OCI-LY1 (cell line): ENCODE data around the gene EXOSC1.
A peak's percentile ranks its signal among the peaks of the same experiment; 100 is the strongest.

Source experiments
- H2AFZ ChIP-seq: fragments of 200-600 bp; sonication (generic), shearing (Covaris generic); 2 replicates; pipeline ENCODE4 v1.6.0; 2014; ENCODE audit warnings: antibody characterized with exemption, mild to moderate bottlenecking, low read length
- H3F3A ChIP-seq: fragments of 200-600 bp; sonication (generic), shearing (Covaris generic); 2 replicates; pipeline ENCODE4 v1.6.0; 2014; ENCODE audit warnings: mild to moderate bottlenecking, antibody characterized with exemption, low read length, moderate library complexity; ENCODE audit not compliant: insufficient read depth
- H3K27ac ChIP-seq: fragments of 200-600 bp; sonication (generic); 2 replicates; pipeline ENCODE4 v1.5.1; 2014; ENCODE audit warnings: low read length, mixed run types, mild to moderate bottlenecking, low read depth; ENCODE audit not compliant: poor library complexity, severe bottlenecking
- H3K27me3 ChIP-seq: fragments of 200-600 bp; sonication (generic); 2 replicates; pipeline ENCODE4 v1.6.0; 2014; ENCODE audit warnings: antibody characterized with exemption, mild to moderate bottlenecking, low read length, moderate library complexity; ENCODE audit not compliant: insufficient read depth
- H3K36me3 ChIP-seq: fragments of 200-600 bp; sonication (generic); 2 replicates; pipeline ENCODE4 v1.6.1; 2014; ENCODE audit warnings: mild to moderate bottlenecking, antibody characterized with exemption, low read length, moderate library complexity, mixed read lengths; ENCODE audit not compliant: insufficient read depth
- H3K4me1 ChIP-seq: fragments of 200-600 bp; sonication (generic); 2 replicates; pipeline ENCODE4 v1.5.1; 2014; ENCODE audit warnings: mild to moderate bottlenecking, low read length, moderate library complexity; ENCODE audit not compliant: insufficient read depth, severe bottlenecking
- H3K4me2 ChIP-seq: fragments of 200-600 bp; sonication (generic), shearing (Covaris generic); 2 replicates; pipeline ENCODE4 v1.6.1; 2014; ENCODE audit warnings: low read length
- H3K4me3 ChIP-seq: fragments of 200-600 bp; sonication (generic); 2 replicates; pipeline ENCODE4 v1.5.1; 2014; ENCODE audit warnings: low read length, low read depth, mild to moderate bottlenecking, mixed read lengths; ENCODE audit not compliant: poor library complexity, severe bottlenecking
- H3K79me2 ChIP-seq: fragments of 200-600 bp; shearing (Covaris generic); 2 replicates; pipeline ENCODE4 v1.6.1; 2016; ENCODE audit warnings: mixed run types, low read length, mixed read lengths; ENCODE audit not compliant: insufficient read depth
- H3K9ac ChIP-seq: fragments of 200-600 bp; sonication (generic), shearing (Covaris generic); 2 replicates; pipeline ENCODE4 v1.6.1; 2014; ENCODE audit warnings: mild to moderate bottlenecking, low read length, mixed read lengths
- H3K9me2 ChIP-seq: fragments of 200-600 bp; sonication (generic), shearing (Covaris generic); 2 replicates; pipeline ENCODE4 v1.6.1; 2014; ENCODE audit warnings: low read depth, mild to moderate bottlenecking, low read length, mixed read lengths
- H3K9me3 ChIP-seq: fragments of 200-600 bp; shearing (Covaris generic); 2 replicates; pipeline ENCODE4 v1.6.1; 2014; ENCODE audit warnings: low read length, mixed read lengths
- H4K20me1 ChIP-seq: fragments of 200-600 bp; sonication (generic), shearing (Covaris generic); 2 replicates; pipeline ENCODE4 v1.6.0; 2016; ENCODE audit warnings: mild to moderate bottlenecking, low read length; ENCODE audit not compliant: insufficient read depth
- EZH2 ChIP-seq: fragments of 200-600 bp; sonication (generic), shearing (Covaris generic); IDR thresholded peaks from 2 replicates; pipeline ENCODE4 v1.8.0; 2017; ENCODE audit warnings: borderline replicate concordance, mixed run types, mild to moderate bottlenecking, antibody characterized with exemption, low read length, moderate library complexity, mixed read lengths
- TF ChIP-seq, protein P1 (sequence below): fragments of 200-600 bp; sonication (generic), shearing (Covaris generic); IDR thresholded peaks from 2 replicates; pipeline ENCODE4 v1.5.1; 2017; ENCODE audit warnings: mild to moderate bottlenecking, antibody characterized with exemption, low read length, moderate library complexity, mixed read lengths

EXOSC1 gene

DNA sequence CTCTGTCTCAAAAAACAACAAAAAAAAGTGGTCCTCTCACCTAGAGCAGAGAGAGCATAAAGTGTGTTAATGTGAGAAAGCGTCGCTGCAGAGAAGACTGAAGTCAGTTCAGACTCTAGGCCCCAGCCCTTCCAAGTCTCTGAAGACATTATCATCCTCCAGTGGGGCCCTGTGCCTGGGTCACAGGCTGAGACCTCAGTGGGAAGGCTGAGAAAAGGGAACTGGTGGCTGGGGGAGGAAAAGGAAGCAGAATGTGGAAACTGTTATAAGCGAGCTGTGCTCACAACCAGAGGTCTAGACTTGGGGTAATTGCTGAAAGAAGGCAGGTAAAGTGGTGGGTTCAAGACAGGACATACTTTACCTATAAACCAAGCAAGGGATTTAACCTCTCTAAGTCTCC, 39.7 kb downstream of the EXOSC1 start:
- H3K27me3 ChIP-seq = no peaks in the 10 kb centered on the region
- no peaks in the 10 kb centered on the region for H3K9me3 ChIP-seq
- H2AFZ ChIP-seq = no peak overlapping the region
- no peaks in the 10 kb centered on the region for H3K36me3 ChIP-seq
- peaks cover 11% of the 10 kb centered on the region for H3K4me1 ChIP-seq
- no peak overlapping the region for H3K4me2 ChIP-seq
- no peaks in the 10 kb centered on the region for H3K9me2 ChIP-seq
- TF ChIP-seq, protein P1, sequence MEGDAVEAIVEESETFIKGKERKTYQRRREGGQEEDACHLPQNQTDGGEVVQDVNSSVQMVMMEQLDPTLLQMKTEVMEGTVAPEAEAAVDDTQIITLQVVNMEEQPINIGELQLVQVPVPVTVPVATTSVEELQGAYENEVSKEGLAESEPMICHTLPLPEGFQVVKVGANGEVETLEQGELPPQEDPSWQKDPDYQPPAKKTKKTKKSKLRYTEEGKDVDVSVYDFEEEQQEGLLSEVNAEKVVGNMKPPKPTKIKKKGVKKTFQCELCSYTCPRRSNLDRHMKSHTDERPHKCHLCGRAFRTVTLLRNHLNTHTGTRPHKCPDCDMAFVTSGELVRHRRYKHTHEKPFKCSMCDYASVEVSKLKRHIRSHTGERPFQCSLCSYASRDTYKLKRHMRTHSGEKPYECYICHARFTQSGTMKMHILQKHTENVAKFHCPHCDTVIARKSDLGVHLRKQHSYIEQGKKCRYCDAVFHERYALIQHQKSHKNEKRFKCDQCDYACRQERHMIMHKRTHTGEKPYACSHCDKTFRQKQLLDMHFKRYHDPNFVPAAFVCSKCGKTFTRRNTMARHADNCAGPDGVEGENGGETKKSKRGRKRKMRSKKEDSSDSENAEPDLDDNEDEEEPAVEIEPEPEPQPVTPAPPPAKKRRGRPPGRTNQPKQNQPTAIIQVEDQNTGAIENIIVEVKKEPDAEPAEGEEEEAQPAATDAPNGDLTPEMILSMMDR = no peak
- no peak for TF ChIP-seq EZH2
- H3K4me3 ChIP-seq = no peak overlapping the region
- H3K79me2 ChIP-seq = no peaks in the 10 kb centered on the region
- H3F3A ChIP-seq = no peaks in the 10 kb centered on the region
- H3K27ac ChIP-seq = no peak overlapping the region
- no peaks in the 10 kb centered on the region for H4K20me1 ChIP-seq
- H3K9ac ChIP-seq = no peak overlapping the region

DNA sequence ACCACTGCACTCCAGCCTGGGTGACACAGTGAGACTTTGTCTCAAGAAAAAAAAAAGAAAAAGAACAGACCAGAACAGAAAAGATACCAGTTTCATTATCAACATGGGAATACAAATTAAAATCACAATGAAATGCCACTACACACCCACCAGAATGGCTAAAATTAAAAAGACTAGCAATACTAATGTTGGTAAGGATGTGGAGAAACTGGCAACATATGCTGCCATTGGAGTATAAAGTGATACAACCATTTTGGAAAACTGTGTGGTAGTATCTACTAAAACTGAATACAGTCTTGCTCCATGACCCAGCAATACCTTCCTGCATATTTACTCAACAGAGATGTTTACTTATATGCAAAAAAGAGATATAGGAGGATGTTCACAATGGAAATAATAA, 41.8 kb downstream of the EXOSC1 start:
- Histone ChIP-seq H3K4me3 (no peak overlapping the region), H3K79me2 (no peaks in the 10 kb centered on the region), H3K27ac (no peak overlapping the region), H3K4me1 (peaks cover 21% of the 10 kb centered on the region), H3K27me3 (no peaks in the 10 kb centered on the region), H3K9me2 (no peaks in the 10 kb centered on the region), H3K4me2 (no peak overlapping the region), H3K9ac (no peak overlapping the region), H3K9me3 (no peaks in the 10 kb centered on the region), H3K36me3 (no peaks in the 10 kb centered on the region), H2AFZ (no peak overlapping the region), H3F3A (no peaks in the 10 kb centered on the region), H4K20me1 (no peaks in the 10 kb centered on the region)
- TF ChIP-seq EZH2 = no peak
- TF ChIP-seq, protein P1 = no peak

DNA sequence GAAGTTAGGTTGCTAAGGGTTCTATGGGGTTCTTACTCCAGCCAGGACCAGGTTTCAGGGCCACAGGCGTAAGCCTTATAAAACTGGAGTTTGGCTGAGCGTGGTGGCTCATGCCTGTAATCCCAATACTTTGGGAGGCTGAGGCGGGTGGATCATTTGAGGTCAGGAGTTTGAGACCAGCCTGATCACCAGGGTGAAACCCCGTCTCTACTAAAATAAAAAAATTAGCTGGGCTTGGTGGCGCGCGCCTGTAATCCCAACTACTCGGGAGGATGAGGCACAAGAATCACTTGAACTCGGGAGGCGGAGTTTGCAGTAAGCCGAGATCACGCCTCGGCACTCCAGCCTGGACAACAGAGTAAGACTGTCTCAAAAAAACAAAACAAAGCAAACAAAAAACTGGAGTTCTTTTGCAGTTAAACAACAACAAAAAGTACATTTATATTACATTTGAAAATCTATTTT, 44.3 kb downstream of the EXOSC1 start:
- peak overlapping the region; percentile 80 for H3K4me3 ChIP-seq
- TF ChIP-seq, protein P1 = no peak
- TF ChIP-seq EZH2 = no peak
- no peaks in the 10 kb centered on the region for H3K9me2 ChIP-seq
- peak overlapping the region; percentile 94 for H3K4me2 ChIP-seq
- no peak overlapping the region for H3K27ac ChIP-seq
- H3F3A ChIP-seq = no peaks in the 10 kb centered on the region
- no peaks in the 10 kb centered on the region for H4K20me1 ChIP-seq
- no peaks in the 10 kb centered on the region for H3K27me3 ChIP-seq
- H2AFZ ChIP-seq = 0 out of 2 replicates have a peak overlapping the region, but pooled peaks have one; percentile 74
- peak overlapping the region; percentile 46; the same call in 1 of the 2 replicates for H3K9ac ChIP-seq
- no peaks in the 10 kb centered on the region for H3K79me2 ChIP-seq
- no peaks in the 10 kb centered on the region for H3K9me3 ChIP-seq
- peaks cover 15% of the 10 kb centered on the region for H3K4me1 ChIP-seq
- no peaks in the 10 kb centered on the region; the same call in 1 of the 2 replicates for H3K36me3 ChIP-seq
